Panc1 (cell line): ENCODE data around the gene TBC1D13. TPM values are rescaled to one million over a fixed set of nuclear protein-coding genes. Genes with fewer than 3 reads are reported as not detected.
"Not testable (repeated sequence)": the region's sequence is repeated elsewhere in the genome, so short reads cannot be mapped to it uniquely, and the experiment has no call there.

Source experiments
- ATAC-seq: fragments of 200-7000 bp; cut with Tn5 transposase; 2 replicates; pipeline ENCODE4 v1.9.1; 2020; ENCODE audit warnings: mild to moderate bottlenecking, moderate library complexity
- BruUV-seq: library from RNA; stranded (reverse); fragments of 400-500 nt; replicated peaks from 2 replicates; lab custom pipeline; 2021; lab: Mats Ljungman, UMichigan
- CTCF ChIA-PET: fragments of 300-600 bp; sonication (Branson Sonifier 250); formaldehyde crosslinking; loops from one replicate; lab custom pipeline; 2022; ENCODE audit warnings: antibody characterized with exemption; lab: Charles Lee
- POLR2A ChIA-PET: fragments of 300-600 bp; sonication (Branson Sonifier 250); formaldehyde crosslinking; loops from one replicate; lab custom pipeline; 2022; ENCODE audit warnings: antibody characterized with exemption; lab: Charles Lee
- DNase-seq: peaks from one replicate; pipeline ENCODE4 v3.0.0-alpha.2; 2010; ENCODE audit warnings: low read depth, low spot score
- H3K27ac ChIP-seq: 2 replicates; pipeline ENCODE4 v1.5.1; 2011; ENCODE audit warnings: mild to moderate bottlenecking, low read length, inconsistent platforms
- H3K27me3 ChIP-seq: fragments of 200-500 bp; sonication (Bioruptor generic); 2 replicates; pipeline ENCODE4 v1.6.0; 2014; ENCODE audit warnings: low read length, inconsistent platforms; ENCODE audit not compliant: control insufficient read depth, insufficient read depth
- H3K36me3 ChIP-seq: fragments of 200-500 bp; sonication (Bioruptor generic); 2 replicates; pipeline ENCODE4 v1.5.1; 2014; ENCODE audit warnings: inconsistent platforms, mild to moderate bottlenecking, low read length, moderate library complexity; ENCODE audit not compliant: control insufficient read depth, insufficient read depth
- H3K4me1 ChIP-seq: 2 replicates; pipeline ENCODE4 v1.5.1; 2011; ENCODE audit warnings: inconsistent platforms, mild to moderate bottlenecking, low read length, moderate library complexity; ENCODE audit not compliant: control insufficient read depth, insufficient read depth
- H3K4me3 ChIP-seq, 2 experiments: 2 replicates each; pipeline ENCODE4 v1.5.1; 2011 to 2012; ENCODE audit warnings: low read depth in 2 of 2, low read length in 2 of 2, mild to moderate bottlenecking in 2 of 2, inconsistent platforms in 1 of 2, moderate library complexity in 1 of 2
- H3K9me3 ChIP-seq: fragments of 200-500 bp; sonication (Bioruptor generic); 2 replicates; pipeline ENCODE4 v1.5.1; 2014; ENCODE audit warnings: low read depth, mild to moderate bottlenecking, inconsistent platforms, low read length, moderate library complexity; ENCODE audit not compliant: control insufficient read depth, insufficient read depth
- in situ Hi-C: cut with HindIII; loops from 2 replicates; pipeline ENCODE4 v1.10.0; 2016; ENCODE audit warnings: low sequenced_read_pairs, low pct_unique_long_range_greater_than_20kb
- intact Hi-C: fragments of 100-400 bp; cut with micrococcal nuclease; formaldehyde crosslinking; loops from one replicate; pipeline ENCODE4 v1.10.0; 2022; ENCODE audit not compliant: unreplicated experiment
- total RNA-seq: library from RNA; stranded (reverse); gene quantifications from one replicate; pipeline ENCODE4 v1.2.1, GENCODE V29; 2021; ENCODE audit not compliant: unreplicated experiment

Gene TBC1D13
- total RNA-seq, 1 experiment from 2014 or later: 21.3 TPM

- H3K36me3 ChIP-seq, ATAC-seq, BruUV-seq, CTCF ChIA-PET, H3K9me3 ChIP-seq, in situ Hi-C loops, H3K4me3 ChIP-seq, POLR2A ChIA-PET, H3K27ac ChIP-seq, DNase-seq, H3K27me3 ChIP-seq, H3K4me1 ChIP-seq, intact Hi-C loops: not testable (repeated sequence)
These were observed 67.4 kb downstream of the TBC1D13 start for GRCh38 chr9:128854454-128854853.

DNA sequence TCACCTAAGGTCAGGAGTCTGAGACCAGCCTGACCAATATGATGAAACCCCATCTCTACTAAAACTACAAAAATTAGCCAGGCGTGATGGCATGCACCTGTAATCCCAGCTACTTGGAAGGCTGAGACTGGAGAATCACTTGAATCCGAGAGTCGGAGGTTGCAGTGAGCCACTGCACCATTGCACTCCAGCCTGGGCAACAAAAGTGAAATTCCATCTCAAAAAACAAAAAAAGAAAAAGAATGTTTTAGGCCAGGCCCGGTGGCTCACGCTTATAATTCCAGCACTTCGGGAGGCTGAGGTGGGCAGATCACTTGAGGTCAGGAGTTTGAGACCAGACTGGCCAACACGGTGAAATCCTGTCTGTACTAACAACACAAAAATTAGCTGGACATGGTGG lies 71.4 kb downstream of the TBC1D13 start:
- in situ Hi-C loops, H3K27me3 ChIP-seq, H3K27ac ChIP-seq, H3K36me3 ChIP-seq, intact Hi-C loops, H3K9me3 ChIP-seq, H3K4me3 ChIP-seq, DNase-seq, BruUV-seq, ATAC-seq, POLR2A ChIA-PET, H3K4me1 ChIP-seq: not testable (repeated sequence)
- CTCF ChIA-PET: interaction anchor here (0.6 kb wide), 1 partner anchor 21 kb away, joined by 4 read pairs; no protein-coding TSS in a partner anchor

Other genes starting within 250 kb of the TBC1D13 start
- gene SPTAN1, start 234.7 kb upstream of the TBC1D13 start, total RNA-seq: 229 TPM
- 78.1 TPM for gene DYNC2I2, start 130.4 kb upstream of the TBC1D13 start, total RNA-seq
- 422 TPM for gene SET, start 98.0 kb upstream of the TBC1D13 start, total RNA-seq
- 19.9 TPM for gene PKN3, start 84.8 kb upstream of the TBC1D13 start, total RNA-seq
- 39.3 TPM for gene ZDHHC12, start 63.1 kb upstream of the TBC1D13 start, total RNA-seq
- gene ZER1, start 15.3 kb upstream of the TBC1D13 start, total RNA-seq: 16.2 TPM
- 39.9 TPM for gene ENDOG, start 31.2 kb downstream of the TBC1D13 start, total RNA-seq
- gene SPOUT1, start 42.5 kb downstream of the TBC1D13 start, total RNA-seq: 38.4 TPM
- 6.1 TPM for gene KYAT1, start 94.7 kb downstream of the TBC1D13 start, total RNA-seq
- gene LRRC8A, start 94.9 kb downstream of the TBC1D13 start, total RNA-seq: 16.4 TPM
- not detected for gene PHYHD1, start 133.7 kb downstream of the TBC1D13 start, total RNA-seq
- gene DOLK, start 160.3 kb downstream of the TBC1D13 start, total RNA-seq: 20.0 TPM
- 69.9 TPM for gene NUP188, start 160.4 kb downstream of the TBC1D13 start, total RNA-seq
- 68.3 TPM for gene SH3GLB2, start 241.1 kb downstream of the TBC1D13 start, total RNA-seq
- 23.0 TPM for gene MIGA2, start 249.4 kb downstream of the TBC1D13 start, total RNA-seq